Measurements from ENCODE around the gene CLCF1. TPM values are rescaled to one million over a fixed set of nuclear protein-coding genes. Genes with fewer than 3 reads are reported as not detected.
A peak's percentile ranks its signal among the peaks of the same experiment; 100 is the strongest.
"Not testable (repeated sequence)": the region's sequence is repeated elsewhere in the genome, so short reads cannot be mapped to it uniquely, and the experiment has no call there.

The CLCF1 gene
- total RNA-seq, 1 donor from 2014 or later: 1.6 TPM

DNA sequence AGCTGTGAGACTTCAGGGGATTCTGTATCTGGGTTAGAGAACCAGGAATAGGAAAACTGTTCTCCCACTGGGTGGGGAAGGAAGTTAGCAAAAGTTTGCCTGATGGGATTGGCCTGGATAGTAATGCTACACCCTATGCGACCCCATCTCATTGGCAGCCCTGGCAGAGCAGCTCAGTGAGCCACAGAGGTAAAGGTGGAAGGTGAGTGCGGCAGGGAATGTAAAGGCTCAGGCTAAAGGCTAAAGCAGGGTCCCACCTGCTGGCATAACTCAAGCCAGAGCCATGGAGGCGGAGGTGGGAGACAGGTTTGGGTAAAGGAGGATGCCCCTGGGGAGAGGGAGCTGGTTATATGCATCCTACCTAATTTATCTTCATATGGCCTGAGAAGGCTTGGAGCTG, 51.3 kb downstream of the CLCF1 start:
- ATAC-seq: no peak

DNA sequence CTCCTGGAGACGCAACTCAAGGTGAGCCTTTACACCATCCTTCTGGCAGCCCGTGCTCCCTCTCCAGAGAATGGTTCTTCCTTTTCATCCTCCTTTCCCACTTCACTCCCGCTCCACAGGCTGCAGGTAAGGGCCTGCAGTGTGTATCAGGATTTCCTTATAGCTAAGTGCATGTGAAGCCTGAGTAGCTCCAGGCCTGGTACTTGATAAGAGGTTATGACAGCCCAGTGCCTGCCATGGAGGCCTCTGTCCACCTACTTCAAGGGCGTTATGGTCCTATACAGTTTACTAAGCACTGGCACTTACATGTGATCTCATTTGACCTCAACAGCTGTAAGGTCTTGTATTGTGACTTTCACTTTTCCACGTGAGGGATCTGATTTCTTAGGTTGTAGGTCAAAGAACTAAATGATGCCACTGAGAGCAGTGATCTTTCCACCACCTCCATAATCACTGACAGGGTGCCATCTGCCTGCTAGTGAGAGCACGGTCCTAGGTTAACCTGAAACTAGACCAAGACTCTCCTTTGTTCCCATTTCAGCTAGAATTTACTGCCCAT, 52.0 kb downstream of the CLCF1 start:
- ATAC-seq: no peak

DNA sequence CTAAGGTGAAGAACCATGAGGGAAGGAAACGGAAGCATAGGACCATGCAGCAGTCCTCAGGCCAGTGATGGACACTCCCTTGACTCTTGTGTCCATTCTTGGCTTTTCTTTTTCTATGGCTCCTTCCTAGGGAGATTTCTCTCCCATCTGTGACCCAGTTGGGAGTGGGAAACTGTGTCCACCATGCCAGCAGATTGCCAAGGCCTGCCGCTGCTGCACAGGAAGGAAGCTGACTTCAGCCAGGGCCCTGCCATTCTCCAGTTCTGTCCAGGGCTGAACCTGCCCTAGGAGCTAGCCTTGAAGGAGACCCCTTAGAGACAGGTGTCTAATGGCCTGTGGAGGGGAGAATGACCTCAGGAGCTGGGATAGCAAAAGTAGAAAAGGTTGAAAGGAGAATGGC, 52.7 kb downstream of the CLCF1 start:
- ATAC-seq: no peak

DNA sequence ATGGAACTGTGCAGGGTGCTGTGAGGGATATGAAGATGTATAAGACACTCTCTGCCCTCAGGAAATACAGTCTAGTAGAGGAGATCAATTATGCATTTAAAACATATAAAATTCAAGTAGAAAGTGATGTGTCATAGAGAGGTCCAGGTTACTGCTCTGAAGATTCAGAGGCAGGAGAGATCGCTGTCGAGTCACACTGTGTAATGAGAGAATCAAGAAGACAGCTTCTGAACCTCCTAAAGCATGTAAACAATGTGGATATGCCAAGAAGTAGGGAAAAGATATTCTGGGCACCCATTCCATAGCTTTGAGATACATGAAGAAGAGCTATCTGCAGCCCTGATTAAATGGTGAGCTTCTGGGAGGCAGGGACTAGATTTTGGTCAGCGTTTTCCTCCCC, 53.4 kb downstream of the CLCF1 start:
- ATAC-seq: no peak

DNA sequence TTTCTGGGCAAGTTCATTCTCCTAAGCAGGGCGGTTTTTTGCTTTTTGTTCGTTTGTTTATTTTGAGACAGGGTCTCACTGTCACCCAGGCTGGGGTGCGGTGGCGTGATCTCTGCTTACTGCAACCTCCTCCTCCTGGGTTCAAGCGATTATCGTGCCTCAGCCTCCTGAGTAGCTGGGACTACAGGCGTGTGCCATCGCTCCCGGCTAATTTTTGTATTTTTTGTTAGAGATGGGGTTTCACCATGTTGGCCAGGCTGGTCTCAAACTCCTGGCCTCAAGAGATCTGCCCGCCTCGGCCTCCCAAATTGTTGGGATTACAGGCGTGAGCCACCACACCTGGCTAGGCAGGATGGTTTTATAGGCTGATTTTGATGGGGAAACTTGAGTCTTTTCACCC, 54.5 kb downstream of the CLCF1 start:
- not testable (repeated sequence) for ATAC-seq

DNA sequence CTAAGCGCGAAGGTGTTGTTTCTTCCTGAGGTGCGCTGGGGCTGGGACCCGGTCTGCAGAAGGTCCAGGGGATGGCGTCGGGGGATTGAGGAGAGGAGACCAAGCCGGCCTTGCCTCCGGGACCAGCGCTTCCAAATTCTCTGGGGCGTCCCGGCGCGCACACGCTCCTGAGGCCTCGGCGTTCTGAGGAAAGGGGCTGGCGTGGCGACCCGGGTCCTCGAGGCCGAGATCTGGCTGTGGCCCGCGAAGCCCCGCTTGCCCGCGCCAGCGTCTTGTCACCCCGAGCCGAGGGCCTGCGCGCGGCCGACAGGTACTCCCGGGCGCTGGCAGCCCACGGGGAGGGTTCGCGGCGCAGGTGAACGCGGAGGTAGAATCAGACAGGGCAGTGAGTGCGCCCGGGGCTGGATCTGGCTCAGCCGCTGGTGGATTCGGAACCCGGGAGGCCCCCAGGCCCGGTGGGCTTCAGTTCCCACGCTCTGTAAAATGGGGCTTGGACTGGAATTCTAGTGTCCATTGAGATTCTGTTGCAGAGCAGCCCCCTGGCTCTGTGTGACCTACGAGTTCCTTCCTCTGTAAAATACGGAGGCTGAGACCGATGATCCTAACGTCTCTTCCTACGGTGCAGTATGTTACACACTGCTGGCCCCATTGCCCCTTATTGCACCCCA, 55.4 kb downstream of the CLCF1 start:
- peak; percentile 41 for ATAC-seq

DNA sequence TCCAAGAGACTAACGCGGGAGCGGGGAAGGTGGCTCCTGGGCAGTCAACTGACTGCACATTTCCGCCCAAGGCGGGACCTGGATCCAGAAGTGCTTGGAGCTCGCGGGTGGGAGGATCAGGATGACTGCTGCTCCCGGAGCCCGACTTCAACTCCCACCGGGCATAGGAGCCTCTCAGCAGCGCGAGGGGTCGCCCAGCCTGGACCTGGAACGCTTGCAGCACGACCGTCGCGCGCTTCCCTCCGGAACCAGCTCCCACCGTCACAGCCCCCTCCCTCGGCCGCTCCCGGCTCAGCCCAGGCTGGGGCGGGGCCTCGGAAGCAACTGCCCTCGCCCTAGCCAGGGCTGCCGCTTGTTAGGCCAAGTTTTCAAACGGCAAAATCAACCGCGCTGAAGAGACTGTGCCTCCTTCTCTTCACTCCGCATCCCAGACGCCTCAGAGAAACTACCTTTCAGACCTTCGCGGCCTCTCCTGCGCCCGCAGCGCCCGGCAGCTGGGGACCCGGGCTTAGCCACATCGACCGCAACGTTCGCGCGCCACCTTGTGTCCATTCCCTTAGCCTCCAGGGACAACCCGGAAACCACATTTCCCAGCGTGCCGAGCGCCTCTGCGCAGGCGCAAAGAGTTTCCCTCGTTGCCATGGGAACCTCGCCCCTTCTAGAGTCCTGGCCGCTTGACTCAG, 56.1 kb downstream of the CLCF1 start:
- ATAC-seq: peak; percentile 78

DNA sequence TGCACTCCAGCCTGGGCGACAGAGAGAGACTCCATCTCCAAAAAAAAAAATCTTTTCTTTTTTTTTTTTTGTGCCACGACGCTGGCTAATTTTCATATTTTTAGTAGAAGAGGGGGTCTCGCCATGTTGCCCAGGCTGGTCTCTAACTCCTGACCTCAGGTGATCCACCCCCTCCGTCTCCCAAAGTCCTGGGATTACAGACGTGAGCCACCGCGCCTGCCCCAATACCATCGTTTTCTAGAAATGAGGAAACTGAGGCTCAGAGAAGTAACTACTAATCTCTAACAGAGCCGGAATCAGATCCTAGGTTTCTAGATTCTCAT, 56.6 kb downstream of the CLCF1 start:
- ATAC-seq: no peak

DNA sequence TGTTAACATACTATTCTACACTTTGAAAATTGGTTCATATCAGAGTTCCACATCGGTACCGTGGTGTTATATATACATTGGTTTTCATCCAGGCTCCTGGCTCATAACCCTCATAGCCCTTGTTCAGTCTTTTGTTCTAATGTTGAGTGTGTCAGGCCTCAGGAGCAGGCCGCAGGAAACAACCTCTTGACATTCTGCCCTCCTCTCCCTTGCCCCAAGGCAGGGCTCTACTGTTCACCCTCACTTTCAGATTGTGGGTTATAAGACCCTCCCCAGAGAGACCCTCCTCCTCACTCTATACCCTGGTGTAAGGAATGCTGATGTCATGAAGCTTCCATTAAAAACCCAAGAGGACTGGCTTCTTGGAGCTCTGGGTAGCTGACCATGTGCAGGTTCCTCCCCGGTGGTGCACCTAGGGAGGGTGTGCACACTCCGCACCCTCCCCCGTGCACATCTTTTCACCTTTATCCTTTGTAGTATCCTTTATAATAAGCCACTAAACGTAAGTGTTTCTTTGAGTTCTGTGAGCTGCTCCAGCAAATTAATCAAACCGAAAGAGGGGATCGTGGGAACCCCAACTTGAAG, 58.0 kb downstream of the CLCF1 start:
- no peak for ATAC-seq

DNA sequence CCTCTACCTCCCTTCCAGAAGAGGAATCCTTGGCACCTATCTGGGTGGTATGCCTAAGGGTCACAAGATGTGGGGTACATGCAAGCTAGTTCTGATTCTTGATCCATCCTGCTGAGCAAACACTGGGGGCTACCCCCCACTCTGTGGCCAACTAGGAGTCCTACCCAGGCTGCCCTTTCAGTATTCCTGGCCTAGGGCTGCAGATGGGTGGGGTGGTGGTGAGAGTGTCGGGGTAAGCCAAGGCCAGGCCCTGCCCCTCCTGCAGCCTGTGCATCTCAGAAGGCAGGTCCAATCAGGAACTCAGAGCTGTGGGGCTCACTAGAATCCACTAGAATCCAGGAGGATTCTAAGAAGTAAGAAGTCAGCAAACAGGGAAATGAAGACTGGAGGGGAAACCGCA, 59.2 kb downstream of the CLCF1 start:
- ATAC-seq: no peak

Other genes with a start within 250 kb of the CLCF1 start
- gene GRK2, start 107.1 kb downstream of the CLCF1 start, total RNA-seq: 61.6 TPM
- gene ANKRD13D, start 84.3 kb downstream of the CLCF1 start, total RNA-seq: 45.2 TPM
- gene SSH3, start 70.1 kb downstream of the CLCF1 start, total RNA-seq: 78.4 TPM
- 61.7 TPM for gene POLD4, start 20.1 kb downstream of the CLCF1 start, total RNA-seq
- 15.3 TPM for gene RAD9A, start 18.4 kb upstream of the CLCF1 start, total RNA-seq
- 188 TPM for gene PPP1CA, start 28.3 kb upstream of the CLCF1 start, total RNA-seq
- 1.5 TPM for gene TBC1D10C, start 30.5 kb upstream of the CLCF1 start, total RNA-seq
- gene CARNS1, start 42.1 kb upstream of the CLCF1 start, total RNA-seq: 0.20 TPM
- 95.0 TPM for gene RPS6KB2, start 54.9 kb upstream of the CLCF1 start, total RNA-seq
- 2.5 TPM for gene PTPRCAP, start 64.1 kb upstream of the CLCF1 start, total RNA-seq
- gene CORO1B, start 69.9 kb upstream of the CLCF1 start, total RNA-seq: 74.0 TPM
- not detected for gene GPR152, start 79.1 kb upstream of the CLCF1 start, total RNA-seq
- gene CABP4, start 81.8 kb upstream of the CLCF1 start, total RNA-seq: 0.24 TPM
- gene TMEM134, start 95.7 kb upstream of the CLCF1 start, total RNA-seq: 135 TPM
- 23.5 TPM for gene AIP, start 109.4 kb upstream of the CLCF1 start, total RNA-seq
- gene PITPNM1, start 131.8 kb upstream of the CLCF1 start, total RNA-seq: 36.5 TPM
- 34.8 TPM for gene CDK2AP2, start 134.6 kb upstream of the CLCF1 start, total RNA-seq
- not detected for gene CABP2, start 149.8 kb upstream of the CLCF1 start, total RNA-seq
- 2,342 TPM for gene GSTP1, start 210.2 kb upstream of the CLCF1 start, total RNA-seq
- 140 TPM for gene NDUFV1, start 233.3 kb upstream of the CLCF1 start, total RNA-seq

All from esophagus mucosa (tissue), 1 donor.